Measurements from ENCODE around the gene SLC39A11. TPM values are rescaled to one million over a fixed set of nuclear protein-coding genes. Genes with fewer than 3 reads are reported as not detected.
"Not testable (repeated sequence)": the region's sequence is repeated elsewhere in the genome, so short reads cannot be mapped to it uniquely, and the experiment has no call there.

The SLC39A11 gene
- total RNA-seq, 1 donor from 2014 or later, result 16.3 TPM

DNA sequence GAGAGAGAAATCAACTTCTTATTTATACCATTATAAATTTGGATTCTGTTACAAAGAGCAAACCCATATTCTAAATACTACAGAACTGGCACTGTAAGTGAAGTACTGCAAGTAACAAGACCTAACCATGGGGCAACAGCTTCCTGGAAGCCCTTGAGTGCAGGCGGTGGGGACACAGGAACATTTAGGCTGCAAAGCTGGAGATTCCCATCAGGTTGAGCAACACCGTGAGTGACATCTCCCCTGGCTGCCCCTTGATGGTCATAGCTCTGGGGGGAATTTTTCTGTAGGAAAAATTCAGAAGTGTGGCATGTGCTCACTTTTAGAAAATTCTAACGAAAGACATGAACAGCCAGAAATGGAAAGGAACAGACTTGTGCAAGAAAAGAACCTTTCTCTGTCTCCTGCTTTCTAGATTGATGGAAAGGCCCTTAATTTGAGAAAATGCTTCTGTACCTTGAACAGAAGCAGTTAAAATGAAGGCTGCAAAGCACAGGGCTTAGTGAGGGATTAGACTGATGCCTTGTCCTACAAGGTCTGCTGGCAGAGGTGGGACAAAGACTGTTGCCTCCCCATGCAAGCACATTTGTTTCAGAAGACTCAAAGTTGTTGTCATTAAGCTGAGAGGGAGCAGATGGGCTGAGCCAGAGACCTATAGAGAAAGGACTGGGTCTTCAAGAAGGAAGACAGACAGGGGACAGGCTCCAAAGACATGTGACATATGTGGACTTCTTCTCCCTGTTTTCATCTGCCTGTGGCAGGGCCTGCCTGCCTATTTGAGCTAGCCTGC is 380.8 kb downstream of the SLC39A11 start:
- no peak for TF ChIP-seq CTCF (IDR thresholded peaks at IDR 0.05; ENCODE audit: partially characterized antibody, unreplicated experiment)
- no peak for DNase-seq
- Mint-ChIP-seq H3K27ac (ENCODE audit: unreplicated experiment) (no peak overlapping the region), H3K36me3 (ENCODE audit: unreplicated experiment) (peaks cover 28% of the 10 kb centered on the region), H3K4me3 (ENCODE audit: unreplicated experiment) (no peak overlapping the region), H3K9me3 (ENCODE audit: unreplicated experiment) (peaks cover 1% of the 10 kb centered on the region), H3K27me3 (ENCODE audit: unreplicated experiment) (peaks cover 3% of the 10 kb centered on the region), H3K4me1 (ENCODE audit: low read depth, unreplicated experiment) (peaks cover 3% of the 10 kb centered on the region)

GRCh38 chr17:72710834-72711233 is 381.7 kb downstream of the SLC39A11 start:
- Mint-ChIP-seq H3K27me3 (ENCODE audit: unreplicated experiment) (peaks cover 3% of the 10 kb centered on the region), H3K27ac (ENCODE audit: unreplicated experiment) (no peak overlapping the region), H3K4me1 (ENCODE audit: low read depth, unreplicated experiment) (no peaks in the 10 kb centered on the region), H3K4me3 (ENCODE audit: unreplicated experiment) (no peak overlapping the region), H3K9me3 (ENCODE audit: unreplicated experiment) (peaks cover 1% of the 10 kb centered on the region), H3K36me3 (ENCODE audit: unreplicated experiment) (peaks cover 28% of the 10 kb centered on the region)
- DNase-seq, result no peak
- TF ChIP-seq CTCF (IDR thresholded peaks at IDR 0.05; ENCODE audit: partially characterized antibody, unreplicated experiment), result no peak

- no peak for DNase-seq
- H3K9me3 Mint-ChIP-seq (ENCODE audit: unreplicated experiment), result peaks cover 1% of the 10 kb centered on the region
- no peak for TF ChIP-seq CTCF (IDR thresholded peaks at IDR 0.05; ENCODE audit: partially characterized antibody, unreplicated experiment)
- no peaks in the 10 kb centered on the region for H3K4me1 Mint-ChIP-seq (ENCODE audit: low read depth, unreplicated experiment)
- H3K27ac Mint-ChIP-seq (ENCODE audit: unreplicated experiment), result no peak overlapping the region
- peaks cover 3% of the 10 kb centered on the region for H3K27me3 Mint-ChIP-seq (ENCODE audit: unreplicated experiment)
- H3K4me3 Mint-ChIP-seq (ENCODE audit: unreplicated experiment), result no peak overlapping the region
- peaks cover 28% of the 10 kb centered on the region for H3K36me3 Mint-ChIP-seq (ENCODE audit: unreplicated experiment)
Observed at GRCh38 chr17:72710202-72710601, 382.3 kb downstream of the SLC39A11 start.

- not testable (repeated sequence) for H3K4me1 Mint-ChIP-seq (ENCODE audit: low read depth, unreplicated experiment); DNase-seq; H3K4me3 Mint-ChIP-seq (ENCODE audit: unreplicated experiment); H3K9me3 Mint-ChIP-seq (ENCODE audit: unreplicated experiment); H3K27me3 Mint-ChIP-seq (ENCODE audit: unreplicated experiment); H3K27ac Mint-ChIP-seq (ENCODE audit: unreplicated experiment)
- peaks cover 28% of the 10 kb centered on the region for H3K36me3 Mint-ChIP-seq (ENCODE audit: unreplicated experiment)
Observed at GRCh38 chr17:72708682-72709081, 383.8 kb downstream of the SLC39A11 start.

- Mint-ChIP-seq H3K36me3 (ENCODE audit: unreplicated experiment) (peaks cover 23% of the 10 kb centered on the region), H3K27ac (ENCODE audit: unreplicated experiment) (no peak overlapping the region), H3K9me3 (ENCODE audit: unreplicated experiment) (peaks cover 1% of the 10 kb centered on the region), H3K4me1 (ENCODE audit: low read depth, unreplicated experiment) (no peaks in the 10 kb centered on the region), H3K27me3 (ENCODE audit: unreplicated experiment) (peaks cover 2% of the 10 kb centered on the region), H3K4me3 (ENCODE audit: unreplicated experiment) (no peak overlapping the region)
- no peak for TF ChIP-seq CTCF (IDR thresholded peaks at IDR 0.05; ENCODE audit: partially characterized antibody, unreplicated experiment)
- no peak for DNase-seq
Observed at GRCh38 chr17:72707881-72708280, 384.6 kb downstream of the SLC39A11 start.
